Hematopoietic multipotent progenitor cell treated with erythropoietin and hydrocortisone succinate and interleukin-3 and kit ligand, for 4 days (in vitro differentiated cells): ENCODE results near the gene NRXN3.
"Not testable (repeated sequence)": the region's sequence is repeated elsewhere in the genome, so short reads cannot be mapped to it uniquely, and the experiment has no call there.

ENCODE experiments used
- DNase-seq: peaks from one replicate; pipeline ENCODE4 v3.0.0-alpha.2; 2015

The NRXN3 gene

DNA sequence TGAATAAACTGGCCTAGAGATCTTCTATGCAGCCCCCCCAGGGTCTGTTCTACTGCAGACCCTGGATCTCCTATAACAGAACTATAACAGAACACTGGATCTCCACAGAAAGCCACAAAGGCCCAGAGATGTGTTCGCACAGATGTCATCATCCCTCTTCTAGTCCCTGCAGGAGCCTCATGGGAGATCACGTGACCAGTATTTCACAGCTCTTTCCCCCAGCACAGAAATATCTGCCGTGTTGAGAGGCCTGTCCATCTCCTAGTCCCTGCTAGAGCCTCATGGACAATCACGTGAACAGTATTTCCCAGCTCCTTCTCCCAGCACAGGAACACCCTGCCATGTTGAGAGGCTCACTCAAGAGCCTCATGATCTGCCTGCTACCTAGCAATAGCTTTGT lies 331.7 kb downstream of the NRXN3 start:
- DNase-seq: no peak

- no peak for DNase-seq
Measured at GRCh38 chr14:78508023-78508422, 337.9 kb downstream of the NRXN3 start.

GRCh38 chr14:78509516-78509915 lies 339.3 kb downstream of the NRXN3 start:
- DNase-seq: no peak

DNA sequence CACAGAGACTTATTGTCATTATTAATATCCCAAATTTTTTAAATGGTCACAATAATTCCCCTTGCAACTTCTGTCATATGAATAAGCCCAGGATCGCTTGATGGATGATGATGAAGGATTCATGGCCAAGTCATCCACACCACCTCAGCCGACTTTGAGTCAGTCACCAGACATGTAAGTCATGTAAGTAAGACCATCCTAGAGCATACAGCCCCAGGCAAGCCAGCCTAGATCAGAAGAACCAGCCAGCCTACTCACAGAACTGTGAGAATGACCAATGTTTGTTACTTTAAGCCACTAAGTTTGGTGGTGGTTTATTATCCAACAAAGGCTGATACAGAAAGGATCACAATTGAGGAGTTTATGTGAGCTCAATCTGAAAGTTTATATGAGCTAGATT lies 341.8 kb downstream of the NRXN3 start:
- no peak for DNase-seq

DNA sequence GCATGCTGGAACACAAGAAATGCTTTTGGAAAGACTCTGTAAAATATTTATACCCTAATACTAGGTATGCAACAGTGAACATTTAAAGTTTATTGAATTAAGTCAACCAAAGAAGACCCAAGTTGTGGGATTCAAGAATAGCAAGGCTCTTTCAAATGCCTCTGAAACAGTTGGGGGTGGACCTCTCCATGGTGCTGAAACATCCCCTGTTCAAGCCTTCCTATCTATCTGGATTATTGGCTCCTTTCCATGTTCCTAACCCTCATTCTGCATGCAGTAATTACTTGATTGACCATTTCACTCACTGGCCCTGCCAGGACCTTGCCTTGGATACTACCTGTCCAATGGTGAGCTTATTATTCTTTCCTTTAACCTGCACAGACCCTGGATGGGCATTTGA lies 349.7 kb downstream of the NRXN3 start:
- DNase-seq: peak; percentile 72

GRCh38 chr14:78524196-78524595 lies 354.0 kb downstream of the NRXN3 start:
- no peak for DNase-seq

DNA sequence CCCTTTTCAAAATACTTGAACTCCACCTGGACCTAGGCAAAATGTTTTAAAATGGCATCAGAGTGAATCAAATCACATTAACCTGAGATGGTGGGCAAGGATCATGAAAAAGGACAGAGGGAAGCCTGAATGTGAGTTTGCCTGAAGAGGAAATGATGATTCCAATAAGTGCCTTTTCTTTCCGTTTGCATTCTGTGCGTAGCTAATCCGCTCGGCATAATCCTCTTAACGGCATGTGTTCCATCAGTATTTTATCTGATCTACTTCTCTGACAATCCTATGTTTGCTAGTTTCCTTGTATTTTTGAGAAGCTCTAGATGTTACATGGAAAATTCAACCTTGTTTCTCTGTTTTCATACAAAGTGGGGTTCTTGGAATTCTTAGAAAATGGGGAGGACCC lies 354.6 kb downstream of the NRXN3 start:
- no peak for DNase-seq

DNA sequence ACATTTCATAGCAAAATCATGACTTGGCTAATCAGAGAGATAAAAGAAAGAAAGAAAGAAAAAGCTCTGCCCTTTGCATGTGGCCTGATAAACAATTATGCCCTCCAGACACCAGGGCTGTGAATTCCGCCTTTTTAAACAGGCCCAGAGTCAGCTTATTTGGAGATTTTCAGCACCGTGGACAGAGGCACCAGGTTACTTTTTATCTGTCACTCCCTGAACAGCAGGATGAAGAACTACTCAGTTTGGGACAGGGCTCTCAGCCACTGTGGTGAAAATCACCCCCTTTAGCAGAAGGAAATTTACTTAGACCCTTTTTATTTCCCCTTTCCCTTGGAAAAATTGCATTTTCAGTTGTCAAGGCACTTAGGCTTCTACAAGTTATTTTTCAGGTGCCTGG lies 359.9 kb downstream of the NRXN3 start:
- peak; percentile 71 for DNase-seq

- DNase-seq: no peak
Measured at GRCh38 chr14:78534141-78534540, 364.0 kb downstream of the NRXN3 start.

GRCh38 chr14:78535041-78535440 lies 364.9 kb downstream of the NRXN3 start:
- no peak for DNase-seq

DNA sequence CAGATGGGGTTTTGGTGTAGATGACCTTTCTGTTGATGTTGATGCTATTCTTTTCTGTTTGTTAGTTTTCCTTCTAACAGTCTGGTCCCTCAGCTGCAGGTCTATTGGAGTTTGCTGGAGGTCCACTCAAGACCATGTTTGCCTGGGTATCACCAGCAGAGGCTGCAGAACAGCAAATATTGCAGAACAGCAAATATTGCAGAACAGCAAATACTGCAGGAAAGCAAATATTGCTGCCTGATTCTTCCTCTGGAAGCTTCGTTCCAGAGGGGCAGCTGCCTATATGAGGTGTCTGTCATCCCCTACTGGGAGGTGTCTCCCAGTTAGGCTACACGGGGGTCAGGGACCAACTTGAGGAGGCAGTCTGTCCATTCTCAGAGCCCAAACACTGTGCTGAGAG lies 371.6 kb downstream of the NRXN3 start:
- not testable (repeated sequence) for DNase-seq

DNA sequence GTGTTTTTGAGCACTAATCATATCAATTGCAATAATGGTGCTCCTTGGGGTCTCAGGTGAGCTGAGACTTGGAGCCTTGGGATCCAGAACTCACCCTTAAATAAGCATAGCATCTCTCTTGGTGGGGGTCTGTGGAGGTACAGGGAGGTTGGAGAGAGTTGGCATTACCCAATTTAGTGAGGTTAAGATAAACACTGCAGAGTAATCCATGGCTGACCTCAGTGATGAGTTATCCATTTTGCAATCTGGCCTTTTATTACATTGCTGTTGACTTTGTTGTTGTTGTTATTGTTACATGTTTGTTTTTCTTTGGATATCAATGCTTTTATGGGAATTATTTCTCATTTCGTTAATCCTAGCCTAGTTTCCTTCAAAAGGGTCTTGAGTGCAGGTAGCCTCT lies 373.3 kb downstream of the NRXN3 start:
- DNase-seq: no peak

DNA sequence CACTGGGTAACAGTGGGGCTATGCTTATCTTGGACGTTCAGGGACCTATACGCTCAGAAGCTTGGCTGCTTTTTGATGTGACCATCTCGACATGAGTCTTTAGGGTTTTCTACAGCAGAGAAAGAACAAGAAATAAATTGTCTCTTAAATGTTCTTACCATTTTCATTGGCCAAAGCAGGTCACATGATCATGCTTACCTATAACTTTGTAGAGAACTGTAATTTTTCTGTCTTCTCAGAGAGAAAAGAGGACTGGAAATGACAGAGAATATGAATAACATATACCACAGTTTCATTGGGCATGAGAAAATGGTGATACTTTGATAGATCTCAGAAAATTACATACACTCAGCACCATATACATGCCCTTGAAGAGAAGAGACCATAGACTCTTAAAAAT lies 390.9 kb downstream of the NRXN3 start:
- DNase-seq: no peak

- DNase-seq: peak; percentile 85
Measured at GRCh38 chr14:78566026-78566858, 396.1 kb downstream of the NRXN3 start.

DNA sequence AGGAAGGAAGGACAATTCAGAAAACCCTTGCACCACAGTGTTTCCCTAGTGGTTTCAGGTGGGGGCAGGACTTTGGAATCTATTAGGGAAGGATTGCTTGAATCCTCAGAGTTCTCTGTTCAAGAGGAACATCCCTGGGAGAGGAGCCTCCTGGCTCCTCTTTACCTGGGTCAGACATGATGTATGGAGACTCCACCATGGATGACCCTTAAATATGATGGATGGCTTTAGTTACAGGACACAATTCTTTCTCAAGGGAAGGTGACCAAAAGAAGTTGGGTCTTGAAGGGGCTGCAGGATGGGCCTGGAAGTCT lies 396.6 kb downstream of the NRXN3 start:
- no peak for DNase-seq

- DNase-seq: no peak
Measured at GRCh38 chr14:78567343-78567742, 397.2 kb downstream of the NRXN3 start.

DNA sequence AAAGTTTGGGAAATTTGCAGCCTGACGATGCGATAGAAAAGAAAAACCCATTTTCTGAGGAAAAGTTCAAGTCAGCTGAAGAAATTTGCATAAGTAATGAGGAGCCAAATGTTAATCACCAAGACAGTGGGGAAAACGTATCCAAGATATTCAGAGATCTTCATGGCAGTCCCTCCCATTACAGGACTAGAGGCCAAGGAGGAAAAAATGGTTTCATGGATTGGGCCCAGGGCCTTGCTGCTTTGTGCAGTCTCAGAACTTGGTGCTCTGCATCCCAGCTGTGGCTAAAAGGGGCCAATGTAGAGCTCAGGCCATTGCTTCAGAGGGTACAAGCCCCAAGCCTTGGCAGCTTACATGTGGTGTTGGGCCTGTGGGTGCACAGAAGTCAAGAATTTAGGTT lies 403.6 kb downstream of the NRXN3 start:
- not testable (repeated sequence) for DNase-seq

GRCh38 chr14:78576437-78577166 lies 406.4 kb downstream of the NRXN3 start:
- DNase-seq: no peak

- DNase-seq: no peak
Measured at GRCh38 chr14:78581229-78581628, 411.1 kb downstream of the NRXN3 start.

GRCh38 chr14:78586681-78587080 lies 416.5 kb downstream of the NRXN3 start:
- no peak for DNase-seq

DNA sequence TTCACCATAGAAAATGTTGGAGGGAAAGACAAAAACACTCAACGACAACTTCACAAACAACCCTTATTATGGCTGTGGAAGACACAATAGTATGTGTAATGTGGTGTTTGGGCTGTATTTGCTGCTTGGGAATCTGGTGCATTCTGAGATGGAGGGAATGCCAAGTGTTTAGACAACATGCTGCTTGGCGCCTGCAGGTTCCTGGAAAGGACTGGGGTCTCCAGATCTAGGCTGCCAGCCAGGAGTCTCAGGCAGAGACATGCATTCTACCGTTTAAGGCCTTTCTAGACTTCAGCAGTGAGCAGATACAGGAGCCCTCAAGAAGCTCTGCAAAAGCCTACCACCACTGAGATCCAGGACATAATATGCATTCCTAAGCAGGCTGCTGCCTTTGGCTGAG lies 418.7 kb downstream of the NRXN3 start:
- DNase-seq: no peak

DNA sequence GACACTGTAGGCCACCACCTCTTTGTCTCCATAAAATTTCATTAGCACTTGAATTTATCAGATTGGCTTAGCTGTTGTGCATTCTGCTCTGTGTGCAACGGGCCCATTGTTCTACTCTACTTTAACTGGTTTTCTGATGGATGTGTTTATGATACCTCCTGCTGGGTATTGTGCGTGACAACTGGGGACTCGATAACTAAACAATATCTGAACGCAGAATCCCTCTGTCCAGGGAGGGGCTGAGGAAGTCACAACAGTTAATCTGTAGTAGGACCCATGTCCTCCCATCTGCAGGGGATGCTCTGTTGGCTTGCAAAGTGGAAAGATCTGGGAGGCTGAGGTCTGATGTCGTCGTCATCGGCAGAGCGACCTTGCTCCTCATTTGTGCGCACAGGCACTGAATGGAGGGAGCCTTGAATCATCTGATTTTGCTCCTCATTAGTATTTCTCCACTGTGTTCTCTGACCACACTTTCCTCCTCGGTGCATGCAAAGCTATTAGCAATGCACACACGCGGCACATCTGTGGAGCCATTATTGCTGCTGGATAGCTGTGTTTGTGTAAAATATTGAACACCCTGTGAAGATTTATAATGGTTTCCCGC lies 422.5 kb downstream of the NRXN3 start:
- no peak for DNase-seq

- DNase-seq: no peak
Measured at GRCh38 chr14:78593949-78594348, 423.8 kb downstream of the NRXN3 start.

DNA sequence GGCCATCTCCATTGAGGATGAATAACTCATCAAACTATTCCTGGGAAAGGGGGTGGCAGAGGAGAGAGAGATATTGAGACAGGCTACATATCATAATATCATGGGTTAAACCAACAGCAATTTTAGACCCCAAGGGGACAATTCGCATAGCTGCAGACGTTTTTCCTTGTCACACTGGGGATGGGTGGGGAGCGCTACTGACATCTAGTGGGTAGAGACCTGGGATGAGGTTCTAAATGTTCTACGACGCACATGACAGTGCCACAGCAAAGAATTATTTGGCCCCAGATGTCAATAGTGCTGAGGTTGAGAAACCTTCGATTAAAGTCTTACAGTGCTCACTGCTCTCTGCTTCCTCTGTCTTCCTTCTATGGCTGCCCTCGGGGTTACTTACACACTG lies 425.6 kb downstream of the NRXN3 start:
- peak; percentile 34 for DNase-seq
